Retina (tissue), 1 donor: Measurements from ENCODE around the gene TSPAN18.

ENCODE experiments used
- DNase-seq: peaks from one replicate; pipeline ENCODE4 v3.0.0-alpha.2; 2016

Gene TSPAN18

GRCh38 chr11:44803009-44803408, 76.2 kb downstream of the TSPAN18 start:
- no peak for DNase-seq

- DNase-seq, result no peak
These were observed 78.0 kb downstream of the TSPAN18 start for GRCh38 chr11:44804449-44805437.

- no peak for DNase-seq
These were observed 78.8 kb downstream of the TSPAN18 start for GRCh38 chr11:44805596-44805995.

GRCh38 chr11:44808053-44808753, 81.4 kb downstream of the TSPAN18 start:
- DNase-seq, result no peak

GRCh38 chr11:44809283-44809682, 82.5 kb downstream of the TSPAN18 start:
- no peak for DNase-seq

- peak; percentile 12 for DNase-seq
These were observed 85.2 kb downstream of the TSPAN18 start for GRCh38 chr11:44811841-44812448.

GRCh38 chr11:44812971-44813370, 86.2 kb downstream of the TSPAN18 start:
- no peak for DNase-seq

GRCh38 chr11:44813401-44813800, 86.6 kb downstream of the TSPAN18 start:
- no peak for DNase-seq

- peak; percentile 26 for DNase-seq
These were observed 88.3 kb downstream of the TSPAN18 start for GRCh38 chr11:44814881-44815592.

GRCh38 chr11:44815917-44816456, 89.2 kb downstream of the TSPAN18 start:
- no peak for DNase-seq

GRCh38 chr11:44816761-44817160, 90.0 kb downstream of the TSPAN18 start:
- DNase-seq, result no peak

- DNase-seq, result no peak
These were observed 90.6 kb downstream of the TSPAN18 start for GRCh38 chr11:44817207-44817949.

- no peak for DNase-seq
These were observed 91.3 kb downstream of the TSPAN18 start for GRCh38 chr11:44818110-44818509.

- DNase-seq, result peak; percentile 43
These were observed 92.6 kb downstream of the TSPAN18 start for GRCh38 chr11:44819346-44819745.

GRCh38 chr11:44822369-44822768, 95.6 kb downstream of the TSPAN18 start:
- DNase-seq, result no peak

GRCh38 chr11:44823006-44823405, 96.2 kb downstream of the TSPAN18 start:
- DNase-seq, result no peak

- peak; percentile 55 for DNase-seq
These were observed 97.1 kb downstream of the TSPAN18 start for GRCh38 chr11:44823868-44824267.

GRCh38 chr11:44824300-44824704, 97.5 kb downstream of the TSPAN18 start:
- peak; percentile 68 for DNase-seq

GRCh38 chr11:44825058-44825785, 98.5 kb downstream of the TSPAN18 start:
- peak; percentile 13 for DNase-seq

GRCh38 chr11:44826922-44827643, 100.3 kb downstream of the TSPAN18 start:
- no peak for DNase-seq
